ENCODE data around the gene CRNKL1. TPM values are rescaled to one million over a fixed set of nuclear protein-coding genes. Genes with fewer than 3 reads are reported as not detected.

CRNKL1 gene
- total RNA-seq, 1 experiment from 2014 or later, result 17.8 TPM

GRCh38 chr20:19998990-19999705 lies 53.1 kb downstream of the CRNKL1 start:
- Histone ChIP-seq H3K4me3 (no peak overlapping the region), H3K27me3 (no peaks in the 10 kb centered on the region), H3K9me3 (no peaks in the 10 kb centered on the region), H3K36me3 (peaks cover 14% of the 10 kb centered on the region)
- no peak for DNase-seq

GRCh38 chr20:19996917-19997316 lies 55.3 kb downstream of the CRNKL1 start:
- DNase-seq, result peak; percentile 15
- Histone ChIP-seq H3K4me3 (no peak overlapping the region), H3K36me3 (peaks cover 16% of the 10 kb centered on the region), H3K27me3 (no peaks in the 10 kb centered on the region), H3K9me3 (no peaks in the 10 kb centered on the region)

GRCh38 chr20:19996222-19996621 lies 56.0 kb downstream of the CRNKL1 start:
- Histone ChIP-seq H3K9me3 (no peaks in the 10 kb centered on the region), H3K27me3 (no peaks in the 10 kb centered on the region), H3K4me3 (no peak overlapping the region), H3K36me3 (peaks cover 16% of the 10 kb centered on the region)
- no peak for DNase-seq

GRCh38 chr20:19995220-19995863 lies 56.9 kb downstream of the CRNKL1 start:
- DNase-seq, result peak; percentile 13
- peaks cover 16% of the 10 kb centered on the region for H3K36me3 ChIP-seq
- no peak overlapping the region for H3K4me3 ChIP-seq
- no peaks in the 10 kb centered on the region for H3K27me3 ChIP-seq
- H3K9me3 ChIP-seq, result no peaks in the 10 kb centered on the region

- no peak overlapping the region for H3K4me3 ChIP-seq
- H3K9me3 ChIP-seq, result no peaks in the 10 kb centered on the region
- peak; percentile 38 for DNase-seq
- H3K36me3 ChIP-seq, result peaks cover 14% of the 10 kb centered on the region
- H3K27me3 ChIP-seq, result no peaks in the 10 kb centered on the region
Measured at GRCh38 chr20:19993958-19994669, 58.2 kb downstream of the CRNKL1 start.

GRCh38 chr20:19992996-19993908 lies 59.0 kb downstream of the CRNKL1 start:
- no peaks in the 10 kb centered on the region for H3K27me3 ChIP-seq
- no peaks in the 10 kb centered on the region for H3K9me3 ChIP-seq
- H3K4me3 ChIP-seq, result no peak overlapping the region
- DNase-seq, result peak; percentile 65
- H3K36me3 ChIP-seq, result peaks cover 14% of the 10 kb centered on the region

GRCh38 chr20:19991854-19992253 lies 60.4 kb downstream of the CRNKL1 start:
- Histone ChIP-seq H3K9me3 (no peaks in the 10 kb centered on the region), H3K36me3 (peaks cover 9% of the 10 kb centered on the region), H3K27me3 (no peaks in the 10 kb centered on the region), H3K4me3 (no peak overlapping the region)
- no peak for DNase-seq

- DNase-seq, result no peak
- no peaks in the 10 kb centered on the region for H3K27me3 ChIP-seq
- no peaks in the 10 kb centered on the region for H3K9me3 ChIP-seq
- no peak overlapping the region for H3K4me3 ChIP-seq
- H3K36me3 ChIP-seq, result peaks cover 8% of the 10 kb centered on the region
Measured at GRCh38 chr20:19991308-19991707, 61.0 kb downstream of the CRNKL1 start.

- H3K9me3 ChIP-seq, result no peaks in the 10 kb centered on the region
- H3K4me3 ChIP-seq, result no peak overlapping the region
- H3K36me3 ChIP-seq, result peaks cover 8% of the 10 kb centered on the region
- DNase-seq, result no peak
- H3K27me3 ChIP-seq, result no peaks in the 10 kb centered on the region
Measured at GRCh38 chr20:19990850-19991249, 61.4 kb downstream of the CRNKL1 start.

GRCh38 chr20:19987046-19987445 lies 65.2 kb downstream of the CRNKL1 start:
- DNase-seq, result no peak
- Histone ChIP-seq H3K36me3 (no peaks in the 10 kb centered on the region), H3K27me3 (no peaks in the 10 kb centered on the region), H3K9me3 (no peaks in the 10 kb centered on the region), H3K4me3 (no peak overlapping the region)

- no peaks in the 10 kb centered on the region for H3K36me3 ChIP-seq
- peak; percentile 63 for DNase-seq
- no peaks in the 10 kb centered on the region for H3K27me3 ChIP-seq
- H3K4me3 ChIP-seq, result no peak overlapping the region
- H3K9me3 ChIP-seq, result no peaks in the 10 kb centered on the region
Measured at GRCh38 chr20:19986419-19986818, 65.8 kb downstream of the CRNKL1 start.

Other genes with a start within 250 kb of the CRNKL1 start
- 86.6 and 105 TPM in 2 replicates for gene NAA20, start 35.1 kb downstream of the CRNKL1 start, total RNA-seq (2014; rRNA removed; shearing (Covaris generic); ENCODE audit: low replicate concordance)
- gene CFAP61, start 66 bp upstream of the CRNKL1 start, total RNA-seq (2014; rRNA removed; shearing (Covaris generic); ENCODE audit: low replicate concordance), result not detected in 2 replicates